Measurements from ENCODE around the gene ABO.
A peak's percentile ranks its signal among the peaks of the same experiment; 100 is the strongest.
"Not testable (repeated sequence)": the region's sequence is repeated elsewhere in the genome, so short reads cannot be mapped to it uniquely, and the experiment has no call there.

ABO gene

DNA sequence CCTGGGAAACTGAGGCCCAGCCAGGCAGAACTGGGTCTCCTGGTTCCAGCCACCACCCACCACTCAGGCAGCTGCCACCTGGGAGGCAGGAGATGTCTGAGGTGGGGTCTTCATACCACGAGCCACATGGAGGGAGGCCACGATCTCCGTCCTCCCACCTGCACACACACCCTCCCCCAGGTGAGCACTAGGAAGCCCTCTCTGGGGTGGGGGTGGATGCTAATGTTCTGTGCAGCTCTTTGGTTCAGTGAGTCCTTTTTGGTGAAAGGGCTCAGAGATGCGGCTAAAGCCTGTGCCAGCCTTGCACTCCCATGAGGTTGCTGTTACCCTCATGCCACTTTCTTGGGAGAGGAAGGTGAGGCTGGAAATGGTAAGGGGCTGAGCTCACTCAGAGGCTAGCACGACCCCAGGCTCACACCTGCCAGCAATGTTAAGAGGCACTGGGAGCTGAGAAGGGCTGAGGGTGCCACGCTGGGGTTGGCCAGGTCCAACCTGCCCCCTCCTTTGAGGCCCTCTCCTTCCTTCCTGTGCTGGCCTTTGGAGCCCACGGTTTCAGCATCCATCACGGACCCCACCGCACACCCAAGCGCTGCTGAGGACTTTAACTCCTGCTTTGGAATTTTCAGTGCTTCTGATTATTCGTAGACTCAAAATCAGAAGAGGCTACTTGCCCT lies 39.3 kb downstream of the ABO start:
- H3K36me3 ChIP-seq: no peaks in the 10 kb centered on the region
- H3K9me3 ChIP-seq (replicated peaks in 1 of 11): no peaks in the 10 kb centered on the region
- H3K9ac ChIP-seq: no peak overlapping the region
- no peaks in the 10 kb centered on the region for H3K27me3 ChIP-seq
- TF ChIP-seq Cebpa-rat (IDR thresholded peaks at IDR 0.05): no peak
- H3K4me2 ChIP-seq: peak overlapping the region in 6 of 11 experiments; percentile 8 to 79 (median 78); a peak in 10 of 22 replicates
- no peak overlapping the region for H3K27ac ChIP-seq
- no peaks in the 10 kb centered on the region for H4K20me1 ChIP-seq
- no peak overlapping the region for H3K4me3 ChIP-seq
- H3K4me1 ChIP-seq: peaks cover 8 to 52% (median 41%) of the 10 kb centered on the region in 10 experiments; a peak in 18 of 20 replicates

DNA sequence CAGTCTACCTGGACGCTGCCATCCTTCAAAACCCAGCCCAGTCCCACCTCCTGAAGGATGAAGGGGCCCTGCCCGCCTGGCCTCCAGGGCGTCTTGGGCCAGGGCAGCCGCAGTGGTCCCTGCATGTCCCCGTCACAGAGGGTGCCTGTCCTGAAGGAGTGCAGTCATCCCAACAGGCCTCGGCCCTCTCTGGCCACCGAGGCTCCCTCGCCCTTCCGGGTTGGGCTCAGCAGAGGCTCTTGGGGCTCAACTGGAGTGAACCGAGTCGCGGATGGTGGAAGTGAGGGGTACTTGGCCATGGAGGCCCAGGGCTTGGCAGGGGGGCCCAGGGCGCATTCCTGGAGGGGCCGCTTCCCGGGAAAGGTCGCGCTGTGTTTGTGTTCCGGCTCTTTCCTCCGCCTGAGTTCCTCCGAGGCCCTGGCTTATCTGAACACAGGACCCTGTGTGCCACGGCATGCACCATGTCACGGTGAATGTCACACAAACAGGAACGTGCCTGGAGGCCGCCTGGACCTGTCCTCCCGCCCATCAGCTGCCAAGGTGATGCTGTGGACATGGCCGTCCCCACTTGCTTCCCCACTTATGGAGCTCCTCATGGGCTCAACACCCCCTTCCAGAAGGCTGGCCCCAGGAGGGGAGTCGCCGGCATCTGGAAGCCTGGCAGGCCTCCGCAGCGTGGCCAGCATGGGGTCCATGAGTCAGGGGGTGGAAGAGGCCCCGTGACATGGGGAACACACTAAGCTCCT lies 40.3 kb downstream of the ABO start:
- H3K4me1 ChIP-seq: peaks cover 7 to 51% (median 41%) of the 10 kb centered on the region in 10 experiments; a peak in 18 of 20 replicates
- no peaks in the 10 kb centered on the region for H3K9me3 ChIP-seq (replicated peaks in 1 of 11)
- H3K4me2 ChIP-seq: peak overlapping the region in 4 of 11 experiments; percentile 10 to 31 (median 20); a peak in 6 of 22 replicates
- H3K9ac ChIP-seq: no peak overlapping the region
- no peak for TF ChIP-seq Cebpa-rat (IDR thresholded peaks at IDR 0.05)
- no peaks in the 10 kb centered on the region for H3K36me3 ChIP-seq
- no peaks in the 10 kb centered on the region for H3K27me3 ChIP-seq
- H3K27ac ChIP-seq: no peak overlapping the region
- H4K20me1 ChIP-seq: no peaks in the 10 kb centered on the region
- H3K4me3 ChIP-seq: no peak overlapping the region

- Histone ChIP-seq H3K9me3 (replicated peaks in 1 of 11) (no peaks in the 10 kb centered on the region), H3K4me2 (peak overlapping the region in 6 of 11 experiments; percentile 10 to 31 (median 19); a peak in 5 of 22 replicates), H3K27ac (0 out of 22 replicates have a peak overlapping the region, but pooled peaks of 1 of the 11 experiments have one; percentile 25), H3K4me3 (no peak overlapping the region), H3K36me3 (no peaks in the 10 kb centered on the region), H4K20me1 (no peaks in the 10 kb centered on the region), H3K4me1 (peaks cover 0 to 46% (median 35%) of the 10 kb centered on the region in 10 experiments; a peak in 17 of 20 replicates), H3K27me3 (no peaks in the 10 kb centered on the region), H3K9ac (no peak overlapping the region)
- TF ChIP-seq Cebpa-rat (IDR thresholded peaks at IDR 0.05): no peak
Measured at GRCh38 chr9:133233681-133234432, 41.1 kb downstream of the ABO start.

GRCh38 chr9:133231934-133232568 lies 43.0 kb downstream of the ABO start:
- not testable (repeated sequence) for H3K4me2 ChIP-seq; H3K27ac ChIP-seq; H4K20me1 ChIP-seq; H3K27me3 ChIP-seq; H3K9me3 ChIP-seq (replicated peaks in 1 of 11); H3K36me3 ChIP-seq; H3K4me3 ChIP-seq; H3K9ac ChIP-seq
- H3K4me1 ChIP-seq: peaks cover 0 to 44% (median 34%) of the 10 kb centered on the region in 10 experiments; a peak in 17 of 20 replicates

- H3K4me2 ChIP-seq; H3K4me3 ChIP-seq; H3K9me3 ChIP-seq (replicated peaks in 1 of 11); H3K9ac ChIP-seq; H4K20me1 ChIP-seq; H3K27me3 ChIP-seq; H3K36me3 ChIP-seq; H3K27ac ChIP-seq: not testable (repeated sequence)
- H3K4me1 ChIP-seq: peaks cover 0 to 44% (median 36%) of the 10 kb centered on the region in 10 experiments; a peak in 16 of 20 replicates
Measured at GRCh38 chr9:133230514-133230913, 44.5 kb downstream of the ABO start.

- no peak for TF ChIP-seq Cebpa-rat (IDR thresholded peaks at IDR 0.05)
- Histone ChIP-seq H3K4me2 (no peak overlapping the region), H3K9me3 (replicated peaks in 1 of 11) (no peaks in the 10 kb centered on the region), H3K9ac (no peak overlapping the region), H3K4me3 (no peak overlapping the region), H4K20me1 (no peaks in the 10 kb centered on the region), H3K27me3 (no peaks in the 10 kb centered on the region), H3K4me1 (peaks cover 0 to 46% (median 39%) of the 10 kb centered on the region in 10 experiments; a peak in 16 of 20 replicates), H3K27ac (no peak overlapping the region), H3K36me3 (no peaks in the 10 kb centered on the region)
Measured at GRCh38 chr9:133230093-133230492, 44.9 kb downstream of the ABO start.

DNA sequence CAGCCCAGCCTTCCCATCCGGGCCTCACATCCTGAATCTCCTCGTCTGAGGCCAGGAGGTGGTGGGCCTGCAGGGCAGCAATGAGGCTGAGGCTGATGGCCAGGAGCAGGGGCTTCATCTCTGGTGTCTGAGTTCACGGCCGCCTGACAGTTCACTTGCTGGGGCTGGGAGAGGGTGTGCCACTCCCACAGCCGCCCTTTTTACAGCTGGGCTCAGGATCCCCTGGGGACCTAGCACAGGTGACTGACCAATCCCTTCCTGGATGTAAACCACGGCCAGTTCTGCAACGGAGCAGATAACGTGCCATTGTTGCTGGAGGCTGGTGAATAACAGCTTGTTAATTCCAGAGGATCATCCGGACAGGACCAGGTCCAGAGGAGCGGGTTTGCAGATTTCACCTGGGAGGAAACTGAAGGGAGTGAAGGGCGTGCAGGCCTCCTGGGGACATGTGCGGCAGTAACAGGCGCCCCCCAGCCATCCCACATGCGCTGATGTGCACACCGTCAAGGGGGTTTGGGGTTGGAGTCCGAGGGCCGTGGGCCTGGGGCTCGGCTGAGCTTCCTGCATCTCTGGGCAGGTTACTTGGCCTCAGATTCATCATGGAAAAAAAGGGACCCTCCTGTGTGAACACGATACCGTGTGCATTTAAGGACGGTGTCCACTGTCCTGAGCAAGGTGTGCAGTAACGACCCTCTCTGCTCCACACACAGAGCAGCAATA lies 46.4 kb downstream of the ABO start:
- H4K20me1 ChIP-seq; H3K4me3 ChIP-seq; H3K36me3 ChIP-seq; H3K27ac ChIP-seq; H3K27me3 ChIP-seq; H3K9me3 ChIP-seq (replicated peaks in 1 of 11); H3K9ac ChIP-seq: not testable (repeated sequence)
- H3K4me1 ChIP-seq: peaks cover 3 to 50% (median 45%) of the 10 kb centered on the region in 10 experiments
- H3K4me2 ChIP-seq: peak overlapping the region in 8 of 11 experiments; percentile 33 to 83 (median 75); a peak in 13 of 22 replicates

DNA sequence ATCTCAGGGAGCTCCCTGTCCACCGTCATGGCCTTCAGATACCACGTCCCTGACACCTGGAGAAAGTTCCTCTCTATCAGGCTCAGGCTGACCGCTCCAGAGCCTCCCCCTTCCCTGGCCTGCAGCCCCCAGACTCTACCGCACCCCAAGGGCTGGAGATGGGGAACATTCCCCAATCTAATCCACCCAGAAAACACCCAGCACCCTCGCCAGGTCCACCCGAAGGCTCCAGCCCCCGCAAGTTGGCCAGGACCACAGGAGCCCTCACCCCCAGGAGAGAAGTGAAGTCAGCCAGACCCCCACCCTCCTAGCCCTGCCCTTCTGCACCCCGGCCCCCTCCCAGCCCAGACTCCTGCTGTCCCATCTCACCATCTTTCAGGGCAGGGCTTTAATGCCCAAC lies 47.0 kb downstream of the ABO start:
- Histone ChIP-seq H3K4me1 (peaks cover 7 to 57% (median 51%) of the 10 kb centered on the region in 10 experiments), H3K9ac (0 out of 22 replicates have a peak overlapping the region, but pooled peaks of 1 of the 11 experiments have one; percentile 28), H3K4me2 (peak overlapping the region in 9 of 11 experiments; percentile 29 to 83 (median 75); a peak in 16 of 22 replicates)
- H3K27ac ChIP-seq; H3K27me3 ChIP-seq; H3K4me3 ChIP-seq; H3K36me3 ChIP-seq; H4K20me1 ChIP-seq; H3K9me3 ChIP-seq (replicated peaks in 1 of 11): not testable (repeated sequence)
